Cortex of kidney (tissue), 1 donor: Measurements from ENCODE around the gene PACS2.
"Not testable (repeated sequence)": the region's sequence is repeated elsewhere in the genome, so short reads cannot be mapped to it uniquely, and the experiment has no call there.

ENCODE experiments used
- DNase-seq: peaks from one replicate; lab custom pipeline; 2025; lab: John Stamatoyannopoulos, UW

The PACS2 gene

GRCh38 chr14:105315941-105316576 is 1.5 kb downstream of the PACS2 start:
- DNase-seq, result no peak

GRCh38 chr14:105316577-105316941 is 2.0 kb downstream of the PACS2 start:
- no peak for DNase-seq

- DNase-seq, result no peak
These were observed 2.5 kb downstream of the PACS2 start for GRCh38 chr14:105316968-105317510.

GRCh38 chr14:105317546-105317945 is 3.0 kb downstream of the PACS2 start:
- DNase-seq, result no peak

- DNase-seq, result no peak
These were observed 8.4 kb downstream of the PACS2 start for GRCh38 chr14:105322791-105323556.

- DNase-seq, result no peak
These were observed 9.1 kb downstream of the PACS2 start for GRCh38 chr14:105323663-105324062.

- DNase-seq, result no peak
These were observed 9.7 kb downstream of the PACS2 start for GRCh38 chr14:105324080-105324778.

- DNase-seq, result no peak
These were observed 10.3 kb downstream of the PACS2 start for GRCh38 chr14:105324871-105325270.

GRCh38 chr14:105325303-105325702 is 10.8 kb downstream of the PACS2 start:
- DNase-seq, result no peak

GRCh38 chr14:105325716-105326567 is 11.4 kb downstream of the PACS2 start:
- no peak for DNase-seq

- no peak for DNase-seq
These were observed 12.0 kb downstream of the PACS2 start for GRCh38 chr14:105326568-105326867.

GRCh38 chr14:105326891-105327694 is 12.5 kb downstream of the PACS2 start:
- DNase-seq, result no peak

GRCh38 chr14:105327695-105328045 is 13.1 kb downstream of the PACS2 start:
- DNase-seq, result not testable (repeated sequence)

- no peak for DNase-seq
These were observed 13.6 kb downstream of the PACS2 start for GRCh38 chr14:105328070-105328677.

GRCh38 chr14:105328678-105329390 is 14.3 kb downstream of the PACS2 start:
- no peak for DNase-seq

- DNase-seq, result no peak
These were observed 15.0 kb downstream of the PACS2 start for GRCh38 chr14:105329411-105330150.

- no peak for DNase-seq
These were observed 15.9 kb downstream of the PACS2 start for GRCh38 chr14:105330491-105330895.

GRCh38 chr14:105331575-105332349 is 17.2 kb downstream of the PACS2 start:
- no peak for DNase-seq
